Measurements from ENCODE around the gene NFATC2.
"Not testable (repeated sequence)": the region's sequence is repeated elsewhere in the genome, so short reads cannot be mapped to it uniquely, and the experiment has no call there.

NFATC2 gene

DNA sequence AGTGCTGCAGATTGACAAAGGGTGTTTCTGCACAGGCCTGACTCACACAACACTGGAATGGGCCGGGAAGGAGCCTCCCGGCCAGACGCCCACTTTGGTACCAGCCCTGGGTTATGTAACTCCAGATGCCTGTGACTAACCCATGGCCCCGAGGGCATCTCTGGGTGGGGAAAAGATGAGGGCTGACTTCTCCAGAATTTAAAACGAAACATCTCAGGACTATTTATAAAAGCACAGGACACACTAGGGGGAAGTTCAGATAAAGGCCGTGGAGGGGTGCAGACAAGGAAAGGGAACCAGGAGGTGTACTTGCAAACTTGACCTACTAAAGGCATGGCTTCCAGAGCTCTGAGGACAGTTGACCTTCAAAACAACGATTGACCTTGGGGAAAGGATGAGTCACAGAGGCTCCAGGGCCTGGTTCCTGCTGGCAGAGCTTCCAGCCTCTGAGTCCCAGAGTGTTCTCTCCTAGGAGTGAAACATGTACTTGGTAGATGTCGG is 196.9 kb downstream of the NFATC2 start:
- ChIA-PET CTCF (no interaction called here), POLR2A (no interaction called here)
- no peak for TF ChIP-seq LEF1 (IDR thresholded peaks at IDR 0.05; ENCODE audit: borderline replicate concordance)
- DNase-seq (ENCODE audit: extremely low spot score) = no peak

DNA sequence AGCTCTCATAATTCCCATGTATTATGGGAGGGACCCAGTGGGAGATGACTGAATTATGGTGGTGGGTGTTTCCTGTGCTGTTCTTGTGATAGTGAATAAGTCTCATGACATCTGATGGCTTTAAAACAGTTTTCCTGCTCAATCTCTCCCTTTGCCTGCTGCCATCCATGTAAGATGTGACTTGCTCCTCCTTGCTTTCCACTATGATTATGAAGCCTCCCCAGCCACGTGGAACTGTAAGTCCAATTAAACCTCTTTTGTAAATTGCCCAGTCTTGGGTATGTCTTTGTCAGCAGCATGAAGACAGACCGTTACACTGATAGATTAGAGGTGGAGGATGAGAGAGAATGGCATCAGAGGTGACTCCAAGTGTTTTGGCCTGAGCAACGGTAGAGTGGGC is 198.7 kb downstream of the NFATC2 start:
- POLR2A ChIA-PET; DNase-seq (ENCODE audit: extremely low spot score): not testable (repeated sequence)
- CTCF ChIA-PET = interaction anchor here (0.9 kb wide), 1 partner anchor 26 kb away, joined by 3 read pairs; no protein-coding TSS in a partner anchor

DNA sequence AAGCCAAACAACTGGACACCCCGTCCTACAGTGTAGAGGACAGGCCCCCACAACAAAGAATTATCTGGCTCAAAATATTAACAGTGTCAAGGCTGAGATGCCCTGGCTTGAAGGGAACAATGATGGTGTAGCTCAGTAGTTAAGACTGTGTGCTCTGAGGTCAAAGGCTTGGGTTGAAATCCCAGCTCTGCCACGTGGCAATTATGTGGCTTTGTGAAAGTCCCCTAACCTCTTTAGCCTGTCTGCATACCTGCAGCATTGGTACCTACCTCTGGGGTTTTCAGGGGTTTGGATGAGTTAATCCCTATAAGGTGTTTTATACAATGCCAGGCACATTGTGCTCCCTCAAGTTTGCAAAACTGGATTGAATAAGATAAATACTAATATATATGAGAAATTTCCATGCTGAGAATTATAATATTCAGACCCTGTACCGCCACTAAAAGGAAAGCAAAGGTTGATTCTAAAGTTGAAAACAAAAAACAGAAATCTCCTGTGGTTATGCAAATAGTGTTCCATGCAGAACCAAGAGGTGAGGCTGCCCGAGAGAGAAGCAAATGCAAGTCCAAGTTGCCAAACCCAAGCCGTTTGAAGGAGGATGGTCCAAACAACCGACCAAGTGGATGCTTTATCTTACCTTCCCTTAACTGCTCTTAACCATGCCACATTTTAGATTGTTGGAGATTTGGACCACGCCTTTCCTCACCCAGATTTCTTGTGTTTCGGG is 199.8 kb downstream of the NFATC2 start:
- POLR2A ChIA-PET = no interaction called here
- no peak for DNase-seq (ENCODE audit: extremely low spot score)
- TF ChIP-seq ELF4 (IDR thresholded peaks at IDR 0.05) (no peak), TARDBP (IDR thresholded peaks at IDR 0.05) (no peak), CTBP1 (IDR thresholded peaks at IDR 0.05; ENCODE audit: borderline replicate concordance) (no peak), HDGF (IDR thresholded peaks at IDR 0.05; ENCODE audit: borderline replicate concordance) (no peak), FOXK2 (IDR thresholded peaks at IDR 0.05) (no peak), PKNOX1 (IDR thresholded peaks at IDR 0.05) (no peak), BHLHE40 (IDR thresholded peaks at IDR 0.05; ENCODE audit: borderline replicate concordance) (no peak)
- CTCF ChIA-PET = no interaction called here

GRCh38 chr20:51341581-51341980 is 200.9 kb downstream of the NFATC2 start:
- TF ChIP-seq SP1 (IDR thresholded peaks at IDR 0.05) = no peak
- TF ChIP-seq FOXM1 (IDR thresholded peaks at IDR 0.05; ENCODE audit: borderline replicate concordance) = no peak
- TF ChIP-seq PKNOX1 (IDR thresholded peaks at IDR 0.05) = no peak
- no peak for TF ChIP-seq LEF1 (IDR thresholded peaks at IDR 0.05; ENCODE audit: borderline replicate concordance)
- no peak for TF ChIP-seq TARDBP (IDR thresholded peaks at IDR 0.05)
- no peak for TF ChIP-seq NFRKB (IDR thresholded peaks at IDR 0.05)
- no peak for TF ChIP-seq CTBP1 (IDR thresholded peaks at IDR 0.05; ENCODE audit: borderline replicate concordance)
- TF ChIP-seq FOXA1 (IDR thresholded peaks at IDR 0.05) = no peak
- TF ChIP-seq L3MBTL2 (conservative IDR thresholded peaks at IDR 0.05) = no peak
- TF ChIP-seq ARNT (IDR thresholded peaks at IDR 0.05) = no peak
- no peak for TF ChIP-seq HDGF (IDR thresholded peaks at IDR 0.05; ENCODE audit: borderline replicate concordance)
- TF ChIP-seq BHLHE40 (IDR thresholded peaks at IDR 0.05; ENCODE audit: borderline replicate concordance) = no peak
- TF ChIP-seq ELF4 (IDR thresholded peaks at IDR 0.05) = no peak
- no peak for TF ChIP-seq SUZ12 (IDR thresholded peaks at IDR 0.05)
- ChIA-PET CTCF (no interaction called here), POLR2A (no interaction called here)
- no peak for DNase-seq (ENCODE audit: extremely low spot score)

- ChIA-PET POLR2A (no interaction called here), CTCF (no interaction called here)
- TF ChIP-seq PKNOX1 (IDR thresholded peaks at IDR 0.05) (peak; percentile 70), FOXA1 (IDR thresholded peaks at IDR 0.05) (no peak)
- peak; percentile 20 for DNase-seq (ENCODE audit: extremely low spot score)
Observed at GRCh38 chr20:51340451-51340840, 202.1 kb downstream of the NFATC2 start.

- TF ChIP-seq HDGF (IDR thresholded peaks at IDR 0.05; ENCODE audit: borderline replicate concordance) (no peak), FOXK2 (IDR thresholded peaks at IDR 0.05) (no peak)
- ChIA-PET CTCF (no interaction called here), POLR2A (no interaction called here)
- no peak for DNase-seq (ENCODE audit: extremely low spot score)
Observed at GRCh38 chr20:51339721-51340450, 202.6 kb downstream of the NFATC2 start.

- no peak for DNase-seq (ENCODE audit: extremely low spot score)
- TF ChIP-seq CTBP1 (IDR thresholded peaks at IDR 0.05; ENCODE audit: borderline replicate concordance) = no peak
- no peak for TF ChIP-seq ARNT (IDR thresholded peaks at IDR 0.05)
- TF ChIP-seq HDGF (IDR thresholded peaks at IDR 0.05; ENCODE audit: borderline replicate concordance) = no peak
- TF ChIP-seq L3MBTL2 (conservative IDR thresholded peaks at IDR 0.05) = no peak
- TF ChIP-seq SUZ12 (IDR thresholded peaks at IDR 0.05) = no peak
- no peak for TF ChIP-seq LEF1 (IDR thresholded peaks at IDR 0.05; ENCODE audit: borderline replicate concordance)
- ChIA-PET POLR2A (no interaction called here), CTCF (no interaction called here)
Observed at GRCh38 chr20:51338692-51339440, 203.7 kb downstream of the NFATC2 start.
